Fibroblast of skin of abdomen (primary cell): ENCODE measurements around the gene AKAP9. TPM values are rescaled to one million over a fixed set of nuclear protein-coding genes. Genes with fewer than 3 reads are reported as not detected.
"Not testable (repeated sequence)": the region's sequence is repeated elsewhere in the genome, so short reads cannot be mapped to it uniquely, and the experiment has no call there.

ENCODE experiments used
- DNase-seq: peaks from one replicate; pipeline ENCODE4 v3.0.0-alpha.2; 2013
- polyA plus RNA-seq, 2 experiments: library from polyadenylated mRNA; unstranded; fragments of 120-200 nt; gene quantifications; one replicate each; pipeline ENCODE4 v1.2.1, GENCODE V29; 2013; ENCODE audit not compliant: insufficient read length in 2 of 2

The AKAP9 gene
- 23.4 TPM for polyA plus RNA-seq (2013, experiment 1 of 2; ENCODE audit: insufficient read length)
- 24.7 TPM for polyA plus RNA-seq (2013, experiment 2 of 2; ENCODE audit: insufficient read length)

- DNase-seq, result peak; percentile 76
Measured at GRCh38 chr7:91940572-91941341, at the start of gene AKAP9. AKAP9 (plus strand) TSS chr7:91940862; CDS start chr7:91941100, 238 bp downstream.

- DNase-seq, result no peak
Measured at GRCh38 chr7:91892099-91892705, 48.5 kb upstream of the AKAP9 start.

GRCh38 chr7:91892821-91893340, 47.8 kb upstream of the AKAP9 start:
- DNase-seq, result peak; percentile 35

- DNase-seq, result not testable (repeated sequence)
Measured at GRCh38 chr7:91893699-91894098, 47.0 kb upstream of the AKAP9 start.

GRCh38 chr7:91894781-91895480, 45.7 kb upstream of the AKAP9 start:
- DNase-seq, result no peak

- DNase-seq, result no peak
Measured at GRCh38 chr7:91898240-91898992, 42.2 kb upstream of the AKAP9 start.

GRCh38 chr7:91899563-91899962, 41.1 kb upstream of the AKAP9 start:
- DNase-seq, result no peak

GRCh38 chr7:91910171-91910570, 30.5 kb upstream of the AKAP9 start:
- DNase-seq, result no peak

- no peak for DNase-seq
Measured at GRCh38 chr7:91911121-91911520, 29.5 kb upstream of the AKAP9 start.

GRCh38 chr7:91912494-91912893, 28.2 kb upstream of the AKAP9 start:
- DNase-seq, result peak; percentile 47

GRCh38 chr7:91913612-91914011, 27.1 kb upstream of the AKAP9 start:
- peak; percentile 42 for DNase-seq

GRCh38 chr7:91915401-91916050, 25.1 kb upstream of the AKAP9 start:
- peak; percentile 23 for DNase-seq

GRCh38 chr7:91916051-91916440, 24.6 kb upstream of the AKAP9 start:
- DNase-seq, result no peak

GRCh38 chr7:91918356-91918755, 22.3 kb upstream of the AKAP9 start:
- DNase-seq, result no peak

GRCh38 chr7:91922857-91923256, 17.8 kb upstream of the AKAP9 start:
- DNase-seq, result no peak

GRCh38 chr7:91927912-91928311, 12.8 kb upstream of the AKAP9 start:
- DNase-seq, result no peak

- DNase-seq, result no peak
Measured at GRCh38 chr7:91929463-91929862, 11.2 kb upstream of the AKAP9 start.

GRCh38 chr7:91940171-91940570, 491 bp upstream of the AKAP9 start:
- peak; percentile 16 for DNase-seq

- peak; percentile 9 for DNase-seq
Measured at GRCh38 chr7:91941450-91941849, 788 bp downstream of the AKAP9 start.

GRCh38 chr7:91942312-91942711, 1.6 kb downstream of the AKAP9 start:
- DNase-seq, result no peak

GRCh38 chr7:91944970-91945369, 4.3 kb downstream of the AKAP9 start:
- DNase-seq, result not testable (repeated sequence)

GRCh38 chr7:91945476-91945875, 4.8 kb downstream of the AKAP9 start:
- peak; percentile 9 for DNase-seq
